Lung (tissue), 12 donors: ENCODE measurements around the gene SRGN. TPM values are rescaled to one million over a fixed set of nuclear protein-coding genes. Genes with fewer than 3 reads are reported as not detected.

Source experiments
- ATAC-seq: fragments of 200-7000 bp; cut with Tn5 transposase; one replicate; pipeline ENCODE4 v1.9.1; 2020; ENCODE audit warnings: moderate number of reproducible peaks; ENCODE audit not compliant: insufficient read depth, low FRiP score
- DNase-seq, 3 donors: peaks; one replicate each; pipeline ENCODE4 v3.0.0-alpha.2; 2013 to 2017
- H3K27ac ChIP-seq, 2 donors: one replicate each; pipeline ENCODE4 v1.5.1; 2013; ENCODE audit warnings: mild to moderate bottlenecking in 2 of 2, moderate library complexity in 2 of 2, control low read depth in 1 of 2, inconsistent platforms in 1 of 2, low read depth in 1 of 2, low read length in 1 of 2
- H3K27me3 ChIP-seq, 3 donors: one replicate each; pipeline ENCODE4 v1.5.1; 2013; ENCODE audit warnings: low read length in 2 of 3; ENCODE audit not compliant: control insufficient read depth in 3 of 3, insufficient read depth in 3 of 3
- H3K36me3 ChIP-seq, 4 donors: one replicate each; pipeline ENCODE4 v1.5.1; 2013; ENCODE audit warnings: low read length in 4 of 4, mild to moderate bottlenecking in 1 of 4, moderate library complexity in 1 of 4; ENCODE audit not compliant: control insufficient read depth in 4 of 4, insufficient read depth in 4 of 4
- H3K4me1 ChIP-seq, 5 donors: one replicate each; pipeline ENCODE4 v1.5.1; 2013; ENCODE audit warnings: low read length in 5 of 5, mild to moderate bottlenecking in 2 of 5, moderate library complexity in 1 of 5; ENCODE audit not compliant: control insufficient read depth in 5 of 5, insufficient read depth in 5 of 5
- H3K4me3 ChIP-seq: one replicate; pipeline ENCODE4 v1.5.1; 2013; ENCODE audit warnings: mild to moderate bottlenecking, control low read depth, moderate library complexity
- H3K9ac ChIP-seq, 2 donors: one replicate each; pipeline ENCODE4 v1.5.1; 2013; ENCODE audit warnings: low read length in 2 of 2, control low read depth in 1 of 2; ENCODE audit not compliant: insufficient read depth in 1 of 2
- H3K9me3 ChIP-seq, 4 donors: one replicate each; pipeline ENCODE4 v1.5.1; 2013; ENCODE audit warnings: low read length in 3 of 4, mild to moderate bottlenecking in 1 of 4, moderate library complexity in 1 of 4; ENCODE audit not compliant: control insufficient read depth in 4 of 4, insufficient read depth in 3 of 4
- WGBS, 2 donors: extraction: QIAGEN DNeasy Blood & Tissue Kit; methylation state at CpG; one replicate each; pipeline ENCODE4 v1.1.7; 2013; 5-methylcytosine and 5-hydroxymethylcytosine counted together
- polyA plus RNA-seq, 2 donors: library from polyadenylated mRNA; stranded (reverse); fragments of 200-250 nt; gene quantifications; one replicate each; pipeline ENCODE4 v1.2.1, GENCODE V29; 2013
- total RNA-seq, 2 donors: library from RNA; depleted of rRNA in 1 of 2; stranded (reverse); fragments of >200 nt in 1 of 2; gene quantifications; one replicate each; pipeline ENCODE4 v1.2.1, GENCODE V29; 2014 to 2021
- TF ChIP-seq, protein P1 (sequence below): IDR thresholded peaks from 2 replicates; pipeline ENCODE4 v1.5.1; 2012; ENCODE audit warnings: mild to moderate bottlenecking; ENCODE audit errors: control extremely low read depth, extremely low read depth
- donor health status: control.
- donor health status: control.
- donor health status: Bipolar disorder and iron deficiency.
- donor health status: healthy.
- donor health status: DM: yes; HTN: yes; CAD: no.

The SRGN gene
- total and polyA plus RNA-seq, 4 donors = 58.1 to 1,336 (median 240) TPM

DNA sequence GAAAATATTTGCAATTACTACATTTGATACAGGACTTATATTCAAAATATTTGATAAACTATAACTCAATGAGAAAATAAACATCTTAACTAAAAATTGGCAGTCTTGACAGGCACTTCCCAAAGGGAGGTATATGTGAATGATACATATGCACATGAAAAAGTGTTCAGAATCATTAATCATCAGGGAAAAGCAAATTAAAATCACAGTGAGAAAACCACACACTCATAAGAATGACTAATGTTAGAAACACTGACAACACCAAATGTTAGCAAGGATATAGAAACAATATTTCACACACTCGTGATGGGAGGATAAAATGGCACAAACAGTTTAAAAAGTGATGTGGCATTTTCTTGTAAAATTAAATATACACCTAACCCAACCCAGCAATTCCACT lies 32.0 kb downstream of the SRGN start:
- H3K4me3 ChIP-seq = no peak overlapping the region
- H3K4me1 ChIP-seq = no peaks in the 10 kb centered on the region
- H3K27me3 ChIP-seq = peaks cover 0 to 4% (median 0%) of the 10 kb centered on the region in 3 donors
- 66 to 79% methylated on average over 1 of the region's 1 CpG for WGBS, 2 donors
- no peak overlapping the region for H3K27ac ChIP-seq
- DNase-seq (no peak), ATAC-seq (no peak)
- no peaks in the 10 kb centered on the region for H3K36me3 ChIP-seq
- H3K9me3 ChIP-seq = no peaks in the 10 kb centered on the region
- TF ChIP-seq, protein P1, sequence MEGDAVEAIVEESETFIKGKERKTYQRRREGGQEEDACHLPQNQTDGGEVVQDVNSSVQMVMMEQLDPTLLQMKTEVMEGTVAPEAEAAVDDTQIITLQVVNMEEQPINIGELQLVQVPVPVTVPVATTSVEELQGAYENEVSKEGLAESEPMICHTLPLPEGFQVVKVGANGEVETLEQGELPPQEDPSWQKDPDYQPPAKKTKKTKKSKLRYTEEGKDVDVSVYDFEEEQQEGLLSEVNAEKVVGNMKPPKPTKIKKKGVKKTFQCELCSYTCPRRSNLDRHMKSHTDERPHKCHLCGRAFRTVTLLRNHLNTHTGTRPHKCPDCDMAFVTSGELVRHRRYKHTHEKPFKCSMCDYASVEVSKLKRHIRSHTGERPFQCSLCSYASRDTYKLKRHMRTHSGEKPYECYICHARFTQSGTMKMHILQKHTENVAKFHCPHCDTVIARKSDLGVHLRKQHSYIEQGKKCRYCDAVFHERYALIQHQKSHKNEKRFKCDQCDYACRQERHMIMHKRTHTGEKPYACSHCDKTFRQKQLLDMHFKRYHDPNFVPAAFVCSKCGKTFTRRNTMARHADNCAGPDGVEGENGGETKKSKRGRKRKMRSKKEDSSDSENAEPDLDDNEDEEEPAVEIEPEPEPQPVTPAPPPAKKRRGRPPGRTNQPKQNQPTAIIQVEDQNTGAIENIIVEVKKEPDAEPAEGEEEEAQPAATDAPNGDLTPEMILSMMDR = no peak
- H3K9ac ChIP-seq = no peak overlapping the region

DNA sequence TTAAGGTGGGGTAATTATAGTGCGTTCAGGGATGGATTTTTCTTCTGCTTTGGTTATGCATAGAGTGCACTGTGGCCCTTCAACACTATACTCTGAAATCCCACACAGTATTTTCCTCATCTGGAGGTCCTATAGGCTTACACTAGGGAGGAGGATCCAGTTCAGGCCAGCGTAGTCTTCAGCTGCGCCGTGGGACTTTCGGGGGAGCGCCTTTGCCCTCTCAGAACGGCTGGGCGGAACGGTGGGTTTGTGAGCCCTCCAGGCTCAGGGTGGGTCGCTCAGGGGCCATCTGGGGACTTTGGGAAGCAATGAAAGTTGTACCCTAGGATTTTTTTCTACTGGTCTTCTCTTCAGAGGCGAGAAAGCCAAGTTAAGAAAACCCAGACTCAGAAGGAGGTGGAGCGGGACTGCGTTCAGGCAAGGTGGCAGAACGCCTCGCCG lies 35.4 kb downstream of the SRGN start:
- Histone ChIP-seq H3K4me3 (peak overlapping the region; percentile 66), H3K9me3 (no peaks in the 10 kb centered on the region), H3K27ac (peak overlapping the region; percentile 87 to 98), H3K27me3 (no peaks in the 10 kb centered on the region), H3K4me1 (peaks cover 0 to 7% (median 3%) of the 10 kb centered on the region in 5 donors), H3K9ac (peak overlapping the region; percentile 90 to 100), H3K36me3 (no peaks in the 10 kb centered on the region)
- ATAC-seq (peak; percentile 23), DNase-seq (peak; percentile 81 to 89 (median 86))
- WGBS, 2 donors = 0% methylated on average over 16 of the region's 16 CpGs
- TF ChIP-seq, protein P1 = no peak

DNA sequence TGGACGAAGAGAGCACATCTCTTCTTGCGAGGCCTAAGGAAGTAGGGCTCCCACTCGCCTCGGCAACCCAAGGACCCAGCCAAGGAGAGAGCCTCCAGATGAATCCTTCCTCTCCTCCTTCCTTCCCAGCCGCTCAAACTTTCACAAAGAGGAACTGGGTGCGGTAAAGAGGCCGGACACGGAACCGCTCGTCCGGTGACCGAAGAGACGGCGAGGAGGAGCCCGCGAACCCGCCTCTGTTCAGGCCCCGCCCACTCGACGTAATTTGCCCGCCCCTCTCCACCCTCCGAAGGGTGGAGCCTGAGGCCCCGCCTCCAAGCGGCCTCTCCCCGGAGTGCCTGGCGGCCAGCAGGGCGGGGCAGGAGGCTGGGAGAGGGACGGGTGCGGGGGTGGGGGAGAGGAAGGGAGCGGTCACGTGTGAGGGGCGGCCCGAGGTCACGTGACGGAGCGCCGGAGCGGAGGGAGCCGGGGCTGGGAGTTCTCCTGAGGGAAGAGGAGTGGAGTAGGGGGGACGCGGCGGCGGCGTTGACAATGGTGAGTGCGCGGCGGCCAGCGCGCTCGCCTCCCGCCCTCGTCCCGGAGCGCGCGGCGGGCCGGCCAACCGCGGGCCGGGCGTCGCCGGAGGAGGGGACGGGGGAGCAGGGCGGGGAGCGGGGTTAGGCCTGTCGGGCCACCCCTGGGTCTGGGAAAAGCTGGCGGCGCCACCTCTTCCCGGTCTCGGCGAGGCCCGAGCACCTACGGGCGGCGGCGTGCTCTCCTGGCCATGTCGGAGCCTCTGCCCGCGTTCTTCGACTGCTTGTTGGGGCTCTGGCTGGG lies 36.1 kb downstream of the SRGN start, which contains the start of gene VPS26A:
TSS of gene VPS26A (plus strand) at position 432 of the 816 bp plus-strand sequence. CDS start at position 532, 100 bp downstream.
- Histone ChIP-seq H3K27ac (peak within 1 kb of the TSS; percentile 97 to 98), H3K4me3 (peak within 1 kb of the TSS; percentile 91)
- WGBS, 2 donors = 0% methylated on average over 46 to 82 of the region's 82 CpGs

More for the DNA sequence above, 36.1 kb downstream of the SRGN start, which contains the start of gene VPS26A:
- H3K4me1 ChIP-seq = peaks cover 0 to 8% (median 3%) of the 10 kb centered on the region in 5 donors
- no peaks in the 10 kb centered on the region for H3K9me3 ChIP-seq
- no peaks in the 10 kb centered on the region for H3K27me3 ChIP-seq
- DNase-seq = peak; percentile 99 to 100 (median 99)
- ATAC-seq = peak; percentile 99
- H3K36me3 ChIP-seq = no peaks in the 10 kb centered on the region
- TF ChIP-seq, protein P1 = peak; percentile 19
- H3K9ac ChIP-seq = peak within 1 kb of the TSS; percentile 90 to 100
